ENCODE results near the gene PLCB3.
A peak's percentile ranks its signal among the peaks of the same experiment; 100 is the strongest.

The PLCB3 gene

DNA sequence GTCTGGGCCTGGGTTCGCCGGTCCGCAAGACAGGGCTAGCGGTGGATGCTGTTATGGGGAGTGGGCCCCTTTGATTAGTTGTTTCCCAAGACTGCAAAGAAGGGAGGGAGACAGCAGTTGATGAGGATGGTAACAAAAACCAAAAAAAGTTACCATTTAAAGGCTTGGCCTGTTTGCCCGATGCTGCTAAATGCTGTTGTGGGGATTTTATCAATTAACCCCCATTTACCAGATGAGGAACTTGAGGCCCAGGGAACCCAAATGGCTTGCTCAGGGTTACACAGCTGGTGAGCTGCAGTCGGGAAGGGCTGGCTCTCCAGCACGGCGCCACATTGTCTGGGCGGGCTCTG is 28.7 kb upstream of the PLCB3 start:
- no peak overlapping the region for H3K4me3 ChIP-seq (ENCODE audit: low read length)
- no peak for TF ChIP-seq CTCF (IDR thresholded peaks at IDR 0.05; ENCODE audit: insufficient read depth, low read depth, low read length, missing control alignments)
- no peak for DNase-seq (ENCODE audit: low read depth)

GRCh38 chr11:64223001-64223651 is 28.2 kb upstream of the PLCB3 start:
- no peak for TF ChIP-seq CTCF (IDR thresholded peaks at IDR 0.05; ENCODE audit: insufficient read depth, low read depth, low read length, missing control alignments)
- DNase-seq (ENCODE audit: low read depth): no peak

GRCh38 chr11:64224151-64224890 is 27.0 kb upstream of the PLCB3 start:
- no peak overlapping the region for H3K4me3 ChIP-seq (ENCODE audit: low read length)
- peak; percentile 75 for DNase-seq (ENCODE audit: low read depth)
- TF ChIP-seq CTCF (IDR thresholded peaks at IDR 0.05; ENCODE audit: insufficient read depth, low read depth, low read length, missing control alignments): no peak

More at GRCh38 chr11:64223001-64223651, 28.2 kb upstream of the PLCB3 start:
- H3K4me3 ChIP-seq (ENCODE audit: low read length): no peak overlapping the region

GRCh38 chr11:64224891-64225607 is 26.3 kb upstream of the PLCB3 start:
- DNase-seq (ENCODE audit: low read depth): no peak
- peak overlapping the region; percentile 74 for H3K4me3 ChIP-seq (ENCODE audit: low read length)
- no peak for TF ChIP-seq CTCF (IDR thresholded peaks at IDR 0.05; ENCODE audit: insufficient read depth, low read depth, low read length, missing control alignments)

GRCh38 chr11:64225608-64226506 is 25.5 kb upstream of the PLCB3 start, which contains the start of the genes NUDT22 and TRPT1:
TSS of gene NUDT22 (plus strand) at chr11:64226274. CDS start at chr11:64226653, 379 bp downstream.
TSS of gene TRPT1 (minus strand) at chr11:64226186. CDS start at chr11:64225860, 326 bp downstream.
- peak; percentile 44 for TF ChIP-seq CTCF (IDR thresholded peaks at IDR 0.05; ENCODE audit: insufficient read depth, low read depth, low read length, missing control alignments)
- DNase-seq (ENCODE audit: low read depth): peak; percentile 83
- peak within 1 kb of the TSS; percentile 74 for H3K4me3 ChIP-seq (ENCODE audit: low read length)

DNA sequence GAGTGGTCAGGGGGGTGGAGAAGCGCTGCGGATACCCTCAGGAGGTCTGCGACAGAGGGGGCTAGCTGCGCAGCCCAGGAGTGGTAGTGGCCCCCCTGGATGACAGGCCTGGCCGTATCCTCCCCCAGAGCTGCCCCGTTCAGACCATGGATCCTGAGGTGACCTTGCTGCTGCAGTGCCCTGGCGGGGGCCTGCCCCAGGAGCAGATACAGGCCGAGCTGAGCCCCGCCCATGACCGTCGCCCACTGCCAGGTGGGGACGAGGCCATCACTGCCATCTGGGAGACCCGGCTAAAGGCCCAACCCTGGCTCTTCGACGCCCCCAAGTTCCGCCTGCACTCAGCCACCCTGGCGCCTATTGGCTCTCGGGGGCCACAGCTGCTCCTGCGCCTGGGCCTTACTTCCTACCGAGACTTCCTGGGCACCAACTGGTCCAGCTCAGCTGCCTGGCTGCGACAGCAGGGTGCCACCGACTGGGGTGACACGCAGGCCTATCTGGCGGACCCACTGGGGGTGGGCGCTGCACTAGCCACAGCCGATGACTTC is 24.8 kb upstream of the PLCB3 start:
- no peak for TF ChIP-seq CTCF (IDR thresholded peaks at IDR 0.05; ENCODE audit: insufficient read depth, low read depth, low read length, missing control alignments)
- no peak for DNase-seq (ENCODE audit: low read depth)
- peak overlapping the region; percentile 74 for H3K4me3 ChIP-seq (ENCODE audit: low read length)

All from epithelial cell of esophagus (primary cell).